Suprapubic skin (tissue), 4 donors: Measurements from ENCODE around the gene SHLD1. TPM values are rescaled to one million over a fixed set of nuclear protein-coding genes. Genes with fewer than 3 reads are reported as not detected.
"Not testable (repeated sequence)": the region's sequence is repeated elsewhere in the genome, so short reads cannot be mapped to it uniquely, and the experiment has no call there.

Source experiments
- DNase-seq, 2 donors: peaks; one replicate each; pipeline ENCODE4 v3.0.0-alpha.2; 2019; ENCODE audit warnings: low spot score in 2 of 2
- H3K27ac ChIP-seq: fragments of 200-600 bp; sonication (generic); one replicate; pipeline ENCODE4 v1.5.1; 2019
- H3K27me3 ChIP-seq: fragments of 200-600 bp; sonication (generic); one replicate; pipeline ENCODE4 v1.5.1; 2019
- H3K36me3 ChIP-seq: fragments of 200-600 bp; sonication (generic); one replicate; pipeline ENCODE4 v1.5.1; 2019
- H3K4me1 ChIP-seq: fragments of 200-600 bp; sonication (generic); one replicate; pipeline ENCODE4 v1.5.1; 2019
- H3K4me3 ChIP-seq: fragments of 200-600 bp; sonication (generic); one replicate; pipeline ENCODE4 v1.5.1; 2019; ENCODE audit warnings: mild to moderate bottlenecking
- H3K9me3 ChIP-seq: fragments of 200-600 bp; sonication (generic); one replicate; pipeline ENCODE4 v1.5.1; 2019
- EP300 ChIP-seq: sonication (generic); formaldehyde crosslinking; IDR thresholded peaks from one replicate; pipeline ENCODE4 v1.6.1; 2017; ENCODE audit warnings: antibody characterized with exemption
- POLR2A ChIP-seq, 2 donors: fragments of 450-650 bp; IDR thresholded peaks; one replicate each; pipeline ENCODE4 v1.6.1; 2017; ENCODE audit warnings: antibody characterized with exemption in 2 of 2, mild to moderate bottlenecking in 2 of 2, moderate library complexity in 2 of 2
- POLR2AphosphoS5 ChIP-seq, 3 donors: sonication (generic); formaldehyde crosslinking; IDR thresholded peaks; one replicate each; pipeline ENCODE4 v1.6.1; 2017; ENCODE audit warnings: antibody characterized with exemption in 3 of 3
- WGBS: methylation state at CpG from one replicate; pipeline ENCODE4 v1.1.5; 2018; 5-methylcytosine and 5-hydroxymethylcytosine counted together
- total RNA-seq, 4 donors: library from RNA; depleted of rRNA; stranded (reverse); fragments of >200 nt; gene quantifications; one replicate each; pipeline ENCODE4 v1.1.0, GENCODE V29; 2016
- TF ChIP-seq, protein P1 (sequence below), 2 donors: fragments of 200-600 bp in 1 of 2; fragments of 450-650 bp in 1 of 2; sonication (generic) in 1 of 2; IDR thresholded peaks; one replicate each; pipeline ENCODE4 v1.5.1; 2016 to 2019; ENCODE audit warnings: antibody characterized with exemption in 2 of 2, mild to moderate bottlenecking in 1 of 2, moderate library complexity in 1 of 2

Gene SHLD1
- total RNA-seq, 4 donors from 2014 or later, result 3.3 to 3.9 (median 3.7) TPM

DNA sequence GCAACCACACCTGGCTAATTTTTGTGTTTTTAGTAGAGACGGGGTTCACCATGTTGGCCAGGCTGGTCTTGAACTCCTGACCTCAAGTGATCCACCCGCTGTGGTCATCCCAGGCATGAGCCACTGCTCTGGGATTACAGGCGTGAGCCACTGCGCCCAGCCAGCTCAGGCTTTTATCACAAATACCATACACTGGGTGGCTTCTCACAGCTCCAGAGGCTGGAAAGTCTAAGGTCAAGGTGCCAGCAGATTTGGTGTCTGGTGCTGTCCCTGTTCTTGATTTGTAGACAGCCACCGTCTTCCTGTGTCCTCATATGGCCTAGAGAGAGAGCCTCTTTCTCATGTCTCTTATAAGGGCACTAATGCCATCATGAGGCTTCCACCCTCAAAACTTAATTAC lies 25.9 kb downstream of the SHLD1 start:
- Histone ChIP-seq H3K4me1 (no peaks in the 10 kb centered on the region), H3K27me3 (no peaks in the 10 kb centered on the region), H3K9me3 (no peaks in the 10 kb centered on the region), H3K4me3 (no peak overlapping the region), H3K27ac (no peak overlapping the region), H3K36me3 (peaks cover 19% of the 10 kb centered on the region)
- TF ChIP-seq POLR2AphosphoS5 (IDR thresholded peaks at IDR 0.05), result no peak
- TF ChIP-seq POLR2A (IDR thresholded peaks at IDR 0.05), result no peak
- TF ChIP-seq, protein P1, sequence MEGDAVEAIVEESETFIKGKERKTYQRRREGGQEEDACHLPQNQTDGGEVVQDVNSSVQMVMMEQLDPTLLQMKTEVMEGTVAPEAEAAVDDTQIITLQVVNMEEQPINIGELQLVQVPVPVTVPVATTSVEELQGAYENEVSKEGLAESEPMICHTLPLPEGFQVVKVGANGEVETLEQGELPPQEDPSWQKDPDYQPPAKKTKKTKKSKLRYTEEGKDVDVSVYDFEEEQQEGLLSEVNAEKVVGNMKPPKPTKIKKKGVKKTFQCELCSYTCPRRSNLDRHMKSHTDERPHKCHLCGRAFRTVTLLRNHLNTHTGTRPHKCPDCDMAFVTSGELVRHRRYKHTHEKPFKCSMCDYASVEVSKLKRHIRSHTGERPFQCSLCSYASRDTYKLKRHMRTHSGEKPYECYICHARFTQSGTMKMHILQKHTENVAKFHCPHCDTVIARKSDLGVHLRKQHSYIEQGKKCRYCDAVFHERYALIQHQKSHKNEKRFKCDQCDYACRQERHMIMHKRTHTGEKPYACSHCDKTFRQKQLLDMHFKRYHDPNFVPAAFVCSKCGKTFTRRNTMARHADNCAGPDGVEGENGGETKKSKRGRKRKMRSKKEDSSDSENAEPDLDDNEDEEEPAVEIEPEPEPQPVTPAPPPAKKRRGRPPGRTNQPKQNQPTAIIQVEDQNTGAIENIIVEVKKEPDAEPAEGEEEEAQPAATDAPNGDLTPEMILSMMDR (IDR thresholded peaks at IDR 0.05), result no peak
- TF ChIP-seq EP300, result no peak
- WGBS, result 100% methylated on average over 4 of the region's 5 CpGs
- no peak for DNase-seq

DNA sequence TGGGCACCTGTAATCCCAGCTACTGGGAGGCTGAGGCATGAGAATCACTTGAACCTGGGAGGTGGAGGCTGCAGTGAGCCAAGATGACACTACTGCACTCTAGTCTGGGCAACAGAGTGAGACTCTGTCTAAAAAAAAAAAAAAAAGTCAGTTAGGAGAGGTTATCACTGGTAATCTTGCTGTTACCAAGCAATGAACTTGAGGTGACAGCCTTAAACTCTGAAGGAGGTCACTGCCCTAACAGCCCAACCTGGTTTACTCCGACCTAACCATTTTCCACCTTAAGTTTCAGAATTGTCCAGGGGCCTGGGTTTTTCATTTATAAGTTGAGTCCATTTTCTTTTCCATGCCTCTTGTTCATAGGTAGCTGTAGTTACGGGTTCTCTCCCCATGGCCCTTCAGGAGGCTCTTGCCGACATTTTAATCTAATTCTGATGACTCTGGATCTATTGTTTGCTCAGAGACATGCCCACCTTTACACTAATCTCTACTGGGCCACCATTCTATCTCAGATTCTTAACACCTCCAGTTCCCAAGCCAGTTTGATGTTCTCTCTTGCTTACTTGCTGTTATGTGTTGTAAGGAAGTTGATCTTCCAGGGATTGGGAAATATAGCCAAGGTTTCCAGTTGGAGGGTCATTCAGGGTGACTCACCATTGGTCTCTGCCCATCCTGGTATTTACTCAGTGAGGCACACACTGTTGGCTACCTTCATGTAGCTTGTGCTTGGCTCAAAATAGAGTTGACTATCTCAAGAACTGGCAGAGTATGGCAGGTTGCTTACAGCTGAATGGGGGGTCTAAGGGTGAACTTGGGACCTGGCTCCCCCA lies 29.1 kb downstream of the SHLD1 start:
- no peak for DNase-seq
- H3K4me1 ChIP-seq, result no peaks in the 10 kb centered on the region
- no peaks in the 10 kb centered on the region for H3K27me3 ChIP-seq
- WGBS, result 98% methylated on average over 3 of the region's 3 CpGs
- no peaks in the 10 kb centered on the region for H3K9me3 ChIP-seq
- TF ChIP-seq POLR2AphosphoS5 (IDR thresholded peaks at IDR 0.05), result no peak
- no peak for TF ChIP-seq EP300
- TF ChIP-seq, protein P1 (IDR thresholded peaks at IDR 0.05), result no peak
- TF ChIP-seq POLR2A (IDR thresholded peaks at IDR 0.05), result no peak
- H3K27ac ChIP-seq, result no peak overlapping the region
- H3K4me3 ChIP-seq, result no peak overlapping the region
- peaks cover 5% of the 10 kb centered on the region for H3K36me3 ChIP-seq

DNA sequence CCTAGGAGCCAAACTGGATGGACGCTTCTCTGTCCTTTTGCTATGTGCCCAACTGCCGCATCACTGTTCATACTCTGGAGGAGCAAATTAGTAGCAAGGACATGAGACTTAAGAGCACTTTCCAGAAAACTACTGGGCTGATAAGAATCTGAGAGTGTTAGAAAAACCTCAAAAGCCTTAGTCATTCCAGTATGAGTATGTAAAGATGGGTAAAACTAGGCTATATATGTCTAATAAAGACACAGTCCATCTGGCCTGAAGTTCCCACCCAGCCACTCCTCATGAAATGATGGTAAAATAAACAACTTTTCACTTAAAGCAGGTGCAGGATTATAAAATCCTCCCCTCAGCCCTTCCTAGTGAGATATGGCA lies 30.6 kb downstream of the SHLD1 start:
- WGBS, result 94% methylated on average over 2 of the region's 2 CpGs
- TF ChIP-seq, protein P1 (IDR thresholded peaks at IDR 0.05), result no peak
- TF ChIP-seq POLR2AphosphoS5 (IDR thresholded peaks at IDR 0.05) (no peak), POLR2A (IDR thresholded peaks at IDR 0.05) (no peak), EP300 (no peak)
- Histone ChIP-seq H3K4me3 (no peak overlapping the region), H3K36me3 (no peaks in the 10 kb centered on the region), H3K4me1 (no peaks in the 10 kb centered on the region), H3K27me3 (no peaks in the 10 kb centered on the region), H3K9me3 (no peaks in the 10 kb centered on the region), H3K27ac (no peak overlapping the region)
- DNase-seq, result no peak

DNA sequence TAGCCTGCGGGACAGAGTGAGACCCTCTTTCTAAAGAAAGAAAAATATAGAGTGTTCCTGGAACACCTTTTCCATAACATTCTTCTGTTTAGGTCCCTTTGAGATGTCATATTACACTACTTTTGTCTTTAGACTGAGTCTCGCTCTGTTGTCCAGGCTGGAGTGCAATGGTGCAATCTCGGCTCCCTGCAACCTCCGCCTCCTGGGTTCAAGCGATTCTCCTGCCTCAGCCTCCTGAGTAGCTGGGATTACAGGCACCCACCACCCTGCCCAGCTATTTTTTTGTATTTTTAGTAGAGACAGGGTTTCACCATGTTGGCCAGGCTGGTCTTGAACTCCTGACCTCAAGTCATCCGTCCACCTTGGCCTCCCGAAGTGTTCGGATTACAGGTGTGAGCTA lies 31.2 kb downstream of the SHLD1 start:
- not testable (repeated sequence) for H3K27me3 ChIP-seq, H3K36me3 ChIP-seq, H3K9me3 ChIP-seq, H3K4me1 ChIP-seq, DNase-seq, H3K27ac ChIP-seq, H3K4me3 ChIP-seq
- WGBS, result 93% methylated on average over 8 of the region's 8 CpGs

DNA sequence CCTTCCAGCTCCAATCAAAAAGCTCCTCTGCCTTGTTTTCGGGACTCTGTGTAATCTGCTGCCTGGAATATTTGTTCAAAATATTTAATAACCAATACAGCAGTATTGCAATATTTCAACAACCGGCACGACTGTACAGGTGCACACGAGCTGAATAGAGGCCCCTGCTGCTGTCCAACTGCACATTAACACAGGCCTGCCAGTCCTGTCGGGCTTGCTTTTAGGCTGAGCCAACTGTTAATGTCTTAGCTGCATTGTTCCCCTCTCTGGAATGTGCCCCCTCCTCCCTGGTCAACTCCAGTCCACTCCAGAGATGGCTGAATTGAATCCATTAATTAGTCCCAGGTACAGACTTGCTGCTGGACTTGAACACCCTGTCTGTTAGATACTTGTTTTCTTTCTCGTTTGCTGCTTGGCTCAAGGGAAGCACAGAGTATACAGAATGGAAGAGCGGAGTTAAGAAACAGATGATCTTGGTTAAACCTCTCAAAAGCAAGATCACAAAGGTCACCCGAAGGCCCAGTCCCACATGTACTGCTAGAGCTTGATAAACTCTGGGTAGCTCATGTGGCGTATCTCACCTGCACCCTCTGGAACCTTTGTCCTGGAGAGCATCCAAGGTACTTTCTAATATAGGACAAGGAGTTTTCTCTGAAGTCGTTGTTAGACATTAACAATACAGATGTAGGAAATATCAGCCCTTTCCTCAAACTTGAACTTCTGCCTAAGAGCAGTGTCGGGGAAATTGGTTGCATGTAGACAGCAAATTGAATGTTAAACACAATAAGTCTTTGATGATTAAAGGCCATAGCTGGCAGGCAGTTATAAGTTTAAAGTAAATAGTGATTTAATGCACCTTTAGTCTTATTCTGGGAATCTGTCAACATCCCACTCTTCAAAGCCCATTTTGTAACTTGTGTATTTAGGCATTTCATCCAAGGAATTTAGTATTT lies 31.9 kb downstream of the SHLD1 start:
- H3K27me3 ChIP-seq, result no peaks in the 10 kb centered on the region
- no peak overlapping the region for H3K4me3 ChIP-seq
- H3K9me3 ChIP-seq, result no peaks in the 10 kb centered on the region
- H3K4me1 ChIP-seq, result peaks cover 7% of the 10 kb centered on the region
- DNase-seq, result no peak
- no peak for TF ChIP-seq EP300
- TF ChIP-seq POLR2AphosphoS5 (IDR thresholded peaks at IDR 0.05), result no peak
- TF ChIP-seq, protein P1 (IDR thresholded peaks at IDR 0.05), result no peak
- no peak for TF ChIP-seq POLR2A (IDR thresholded peaks at IDR 0.05)
- WGBS, result 65% methylated on average over 11 of the region's 11 CpGs
- no peaks in the 10 kb centered on the region for H3K36me3 ChIP-seq
- no peak overlapping the region for H3K27ac ChIP-seq
